ENCODE data around the gene ZNF384.

GRCh38 chr12:6700646-6701051, 11.5 kb upstream of the ZNF384 start, which contains the start of gene PIANP:
- TF ChIP-seq CTCF (IDR thresholded peaks at IDR 0.05; ENCODE audit: insufficient read depth, low read depth, low read length) (no peak), EZH2 (IDR thresholded peaks at IDR 0.05; ENCODE audit: insufficient read depth, low read length) (no peak)

Measured in astrocyte (in vitro differentiated cells and primary cell).